CD14-positive monocyte (primary cell): ENCODE measurements around the gene B4GALT2. TPM values are rescaled to one million over a fixed set of nuclear protein-coding genes. Genes with fewer than 3 reads are reported as not detected.

Experiments
- DNase-seq, 3 donors: peaks; one replicate each; pipeline ENCODE4 v3.0.0-alpha.2; 2011 to 2022
- H2AFZ ChIP-seq: 2 replicates; pipeline ENCODE4 v1.6.0; 2012; ENCODE audit warnings: mild to moderate bottlenecking, low read depth, low read length, inconsistent platforms; ENCODE audit not compliant: insufficient read depth, poor library complexity, severe bottlenecking
- H3K27ac ChIP-seq, 2 donors: 1 replicate in 1 of 2; 2 replicates in 1 of 2; pipeline ENCODE4 v1.5.1; 2012 to 2013; ENCODE audit warnings: low read length in 2 of 2, control low read depth in 1 of 2, inconsistent platforms in 1 of 2, low read depth in 1 of 2, mild to moderate bottlenecking in 1 of 2
- H3K27me3 ChIP-seq, 2 donors: one replicate each; pipeline versions ENCODE4 v1.6.0 to v1.6.1; 2011 to 2013; ENCODE audit warnings: low read length in 2 of 2; ENCODE audit not compliant: control insufficient read depth in 2 of 2, insufficient read depth in 2 of 2
- H3K36me3 ChIP-seq, 2 donors: replicated peaks in 1 of 2; 1 replicate in 1 of 2; 2 replicates in 1 of 2; pipeline versions ENCODE4 v1.5.1 to v1.6.1; 2012 to 2013; ENCODE audit warnings: low read length in 2 of 2, control low read depth in 1 of 2, inconsistent platforms in 1 of 2, mild to moderate bottlenecking in 1 of 2; ENCODE audit not compliant: insufficient read depth in 2 of 2, control insufficient read depth in 1 of 2
- H3K4me1 ChIP-seq, 2 donors: 1 replicate in 1 of 2; 2 replicates in 1 of 2; pipeline versions ENCODE4 v1.5.1 to v1.6.1; 2012 to 2013; ENCODE audit warnings: low read length in 2 of 2, control low read depth in 1 of 2, inconsistent platforms in 1 of 2, mild to moderate bottlenecking in 1 of 2, moderate library complexity in 1 of 2; ENCODE audit not compliant: insufficient read depth in 2 of 2, control insufficient read depth in 1 of 2
- H3K4me2 ChIP-seq: replicated peaks from 2 replicates; pipeline ENCODE3; 2012; ENCODE audit warnings: low read length, moderate library complexity, mild to moderate bottlenecking; ENCODE audit not compliant: poor library complexity, severe bottlenecking; ENCODE audit errors: extremely low read depth
- H3K4me3 ChIP-seq, 3 experiments: fragments of 200-600 bp in 1 of 3; sonication (generic) in 1 of 3; replicated peaks in 1 of 3; 1 replicate in 2 of 3; 2 replicates in 1 of 3; pipeline ENCODE4 v1.5.1; 2011 to 2013; ENCODE audit warnings: low read length in 3 of 3, mild to moderate bottlenecking in 3 of 3, control low read depth in 2 of 3, low read depth in 2 of 3, inconsistent platforms in 1 of 3, moderate library complexity in 1 of 3
- H3K79me2 ChIP-seq: 2 replicates; pipeline ENCODE4 v1.6.0; 2012; ENCODE audit warnings: mild to moderate bottlenecking, control low read depth, inconsistent platforms, low read length, moderate library complexity; ENCODE audit not compliant: insufficient read depth
- H3K9ac ChIP-seq: 2 replicates; pipeline ENCODE4 v1.6.0; 2017; ENCODE audit warnings: low read length, mild to moderate bottlenecking; ENCODE audit not compliant: insufficient read depth, poor library complexity, severe bottlenecking
- H3K9me3 ChIP-seq, 2 donors: replicated peaks in 1 of 2; 1 replicate in 1 of 2; 2 replicates in 1 of 2; pipeline versions ENCODE4 v1.5.1 to v1.6.1; 2012 to 2013; ENCODE audit warnings: low read length in 2 of 2, control low read depth in 1 of 2; ENCODE audit not compliant: control insufficient read depth in 1 of 2, insufficient read depth in 1 of 2
- H4K20me1 ChIP-seq: 2 replicates; pipeline ENCODE4 v1.6.0; 2012; ENCODE audit warnings: mild to moderate bottlenecking, low read length, control low read depth, moderate library complexity; ENCODE audit not compliant: insufficient read depth
- H3K27ac Mint-ChIP-seq, 7 donors: one replicate each; pipeline ENCODE4 v1.8.0; 2020; ENCODE audit warnings: mild to moderate bottlenecking in 7 of 7, mixed read lengths in 7 of 7, moderate library complexity in 6 of 7, inconsistent platforms in 2 of 7
- H3K27me3 Mint-ChIP-seq, 3 donors: one replicate each; pipeline ENCODE4 v1.8.0; 2021 to 2022; ENCODE audit warnings: low read depth in 3 of 3, mild to moderate bottlenecking in 3 of 3, mixed read lengths in 3 of 3, moderate library complexity in 3 of 3, inconsistent platforms in 1 of 3
- H3K36me3 Mint-ChIP-seq, 2 donors: one replicate each; pipeline ENCODE4 v1.8.0; 2020; ENCODE audit warnings: mixed read lengths in 2 of 2, inconsistent platforms in 1 of 2, mild to moderate bottlenecking in 1 of 2
- H3K4me1 Mint-ChIP-seq: one replicate; pipeline ENCODE4 v1.8.0; 2020; ENCODE audit warnings: mild to moderate bottlenecking, mixed read lengths
- H3K4me3 Mint-ChIP-seq, 2 donors: one replicate each; pipeline ENCODE4 v1.8.0; 2020; ENCODE audit warnings: mild to moderate bottlenecking in 2 of 2, mixed read lengths in 2 of 2, moderate library complexity in 1 of 2
- H3K9me3 Mint-ChIP-seq, 7 donors: one replicate each; pipeline ENCODE4 v1.8.0; 2020 to 2022; ENCODE audit warnings: mixed read lengths in 7 of 7, mild to moderate bottlenecking in 6 of 7, moderate library complexity in 6 of 7, inconsistent platforms in 2 of 7
- CTCF ChIP-seq: fragments of 200-600 bp; IDR thresholded peaks from one replicate; pipeline ENCODE4 v1.8.0; 2022; ENCODE audit warnings: antibody characterized with exemption, mild to moderate bottlenecking
- WGBS: methylation state at CpG from one replicate; pipeline ENCODE4 v1.1.5; 2013; ENCODE audit warnings: missing lambda C conversion rate; ENCODE audit not compliant: insufficient coverage; 5-methylcytosine and 5-hydroxymethylcytosine counted together
- intact Hi-C, 2 donors: fragments of 100-400 bp; cut with micrococcal nuclease; formaldehyde crosslinking; loops; one replicate each; pipeline versions ENCODE4 v1.15.0 to v1.15.1; 2023
- polyA plus RNA-seq, 3 donors: library from polyadenylated mRNA; depleted of rRNA in 1 of 3; unstranded in 2 of 3; stranded (reverse) in 1 of 3; fragments of 300-500 nt in 2 of 3; fragments of >200 nt in 1 of 3; fragmentation: Illumina TruSeq in 2 of 3; gene quantifications; 1 replicate in 2 of 3; 2 replicates in 1 of 3; pipeline ENCODE4 v1.2.3, GENCODE V29; 2012 to 2021

The B4GALT2 gene
- polyA plus RNA-seq, 3 donors: 0.30 to 0.35 TPM; not detected in 1

- no peak overlapping the region for H3K27ac ChIP-seq
- peaks cover 35% of the 10 kb centered on the region for H3K79me2 ChIP-seq
- peak overlapping the region; percentile 27 for H3K9ac ChIP-seq
- H3K4me2 ChIP-seq: peak overlapping the region; percentile 79
- intact Hi-C loops: loop anchor here in 1 of 2 donors (10.0 kb wide), 2 partner anchors 325 to 375 kb away; partner anchors contain the start of genes ERI3 and KDM4A
- H2AFZ ChIP-seq: peak overlapping the region; percentile 14
- peaks cover 62% of the 10 kb centered on the region for H3K4me1 Mint-ChIP-seq
- WGBS: 6% methylated on average over 28 of the region's 45 CpGs
- H3K9me3 ChIP-seq: no peaks in the 10 kb centered on the region
- H3K36me3 Mint-ChIP-seq: peaks cover 31 to 32% of the 10 kb centered on the region in 2 donors
- peak overlapping the region in 2 of 3 experiments; percentile 9 to 68 for H3K4me3 ChIP-seq
- TF ChIP-seq CTCF: no peak
- peaks cover 4 to 6% (median 4%) of the 10 kb centered on the region in 3 donors for H3K27me3 Mint-ChIP-seq
- no peaks in the 10 kb centered on the region for H3K27me3 ChIP-seq
- DNase-seq: peak in 1 of 3 donors; percentile 29
- peaks cover 0 to 2% (median 0%) of the 10 kb centered on the region in 7 donors for H3K9me3 Mint-ChIP-seq
- peak overlapping the region; percentile 84 to 87 for H3K4me3 Mint-ChIP-seq
- peaks cover 45% of the 10 kb centered on the region for H4K20me1 ChIP-seq
- H3K4me1 ChIP-seq: peaks cover 49 to 64% of the 10 kb centered on the region in 2 donors
- H3K36me3 ChIP-seq: peaks cover 19 to 25% of the 10 kb centered on the region in 2 donors
- H3K27ac Mint-ChIP-seq: peak overlapping the region in 3 of 7 donors; percentile 15 to 37 (median 25)
Observed at GRCh38 chr1:43979528-43980254, 681 bp downstream of the B4GALT2 start.

GRCh38 chr1:43980255-43981134 lies 1.5 kb downstream of the B4GALT2 start:
- peaks cover 4 to 6% (median 4%) of the 10 kb centered on the region in 3 donors for H3K27me3 Mint-ChIP-seq
- peak overlapping the region; percentile 84 to 87 for H3K4me3 Mint-ChIP-seq

More at GRCh38 chr1:43980255-43981134, 1.5 kb downstream of the B4GALT2 start:
- TF ChIP-seq CTCF: no peak
- WGBS: 74% methylated on average over 10 of the region's 13 CpGs
- peaks cover 62% of the 10 kb centered on the region for H3K4me1 Mint-ChIP-seq
- Histone ChIP-seq H2AFZ (no peak overlapping the region), H4K20me1 (peaks cover 38% of the 10 kb centered on the region), H3K9ac (no peak overlapping the region), H3K79me2 (peaks cover 28% of the 10 kb centered on the region), H3K4me1 (peaks cover 49 to 64% of the 10 kb centered on the region in 2 donors), H3K4me3 (peak overlapping the region in 1 of 3 experiments; percentile 68), H3K27ac (no peak overlapping the region), H3K36me3 (peaks cover 19 to 25% of the 10 kb centered on the region in 2 donors), H3K27me3 (no peaks in the 10 kb centered on the region), H3K9me3 (no peaks in the 10 kb centered on the region), H3K4me2 (peak overlapping the region; percentile 79)
- H3K9me3 Mint-ChIP-seq: peaks cover 0 to 2% (median 0%) of the 10 kb centered on the region in 7 donors
- peaks cover 30 to 31% of the 10 kb centered on the region in 2 donors for H3K36me3 Mint-ChIP-seq
- intact Hi-C loops: no loop called here
- DNase-seq: peak in 1 of 3 donors; percentile 36
- H3K27ac Mint-ChIP-seq: peak overlapping the region in 5 of 7 donors; percentile 2 to 37 (median 9)
